SJCRH30 (cell line): Measurements from ENCODE around the gene EGFR. TPM values are rescaled to one million over a fixed set of nuclear protein-coding genes. Genes with fewer than 3 reads are reported as not detected.

Experiments used
- DNase-seq, 2 experiments: peaks; one replicate each; pipeline ENCODE4 v3.0.0-alpha.2; 2015 to 2020
- H3K27ac ChIP-seq: fragments of 250-450 bp; sonication (Bioruptor Pico); 2 replicates; pipeline ENCODE4 v1.5.1; 2020; ENCODE audit warnings: mild to moderate bottlenecking, moderate library complexity
- H3K27me3 ChIP-seq: fragments of 250-450 bp; sonication (Bioruptor Pico); 2 replicates; pipeline ENCODE4 v1.5.1; 2020; ENCODE audit warnings: mild to moderate bottlenecking, moderate library complexity
- H3K36me3 ChIP-seq: fragments of 250-450 bp; sonication (Bioruptor Pico); 2 replicates; pipeline ENCODE4 v1.5.1; 2020; ENCODE audit warnings: mild to moderate bottlenecking, moderate library complexity
- H3K4me1 ChIP-seq: fragments of 250-450 bp; sonication (Bioruptor Pico); 2 replicates; pipeline ENCODE4 v1.5.1; 2020; ENCODE audit warnings: mild to moderate bottlenecking, moderate library complexity
- H3K4me3 ChIP-seq: fragments of 250-450 bp; sonication (Bioruptor Pico); 2 replicates; pipeline ENCODE4 v1.5.1; 2020; ENCODE audit warnings: mild to moderate bottlenecking, moderate library complexity
- H3K9me3 ChIP-seq: fragments of 250-450 bp; sonication (Bioruptor Pico); replicated peaks from 2 replicates; pipeline ENCODE4 v1.5.1; 2020; ENCODE audit warnings: mild to moderate bottlenecking, moderate library complexity
- total RNA-seq: library from RNA; depleted of rRNA; stranded (reverse); fragments of >200 nt; shearing (Covaris generic); gene quantifications from 2 replicates; pipeline ENCODE4 v1.2.3, GENCODE V29; 2014

The EGFR gene
- total RNA-seq, 1 experiment from 2014 or later = 8.3 TPM

- Histone ChIP-seq H3K36me3 (no peaks in the 10 kb centered on the region), H3K4me1 (peaks cover 17% of the 10 kb centered on the region), H3K27ac (no peak overlapping the region), H3K9me3 (no peaks in the 10 kb centered on the region), H3K27me3 (no peaks in the 10 kb centered on the region), H3K4me3 (no peak overlapping the region)
- DNase-seq = no peak
Measured at GRCh38 chr7:55189146-55189766, 170.4 kb downstream of the EGFR start.

- no peak overlapping the region for H3K27ac ChIP-seq
- DNase-seq = no peak
- no peak overlapping the region for H3K4me3 ChIP-seq
- H3K9me3 ChIP-seq = no peaks in the 10 kb centered on the region
- no peaks in the 10 kb centered on the region for H3K27me3 ChIP-seq
- no peaks in the 10 kb centered on the region for H3K36me3 ChIP-seq
- peaks cover 17% of the 10 kb centered on the region for H3K4me1 ChIP-seq
Measured at GRCh38 chr7:55189878-55190436, 171.1 kb downstream of the EGFR start.

- H3K4me1 ChIP-seq = peaks cover 17% of the 10 kb centered on the region
- H3K27ac ChIP-seq = no peak overlapping the region
- H3K36me3 ChIP-seq = no peaks in the 10 kb centered on the region
- no peak overlapping the region for H3K4me3 ChIP-seq
- no peak for DNase-seq
- H3K9me3 ChIP-seq = no peaks in the 10 kb centered on the region
- H3K27me3 ChIP-seq = no peaks in the 10 kb centered on the region
Measured at GRCh38 chr7:55190511-55191160, 171.8 kb downstream of the EGFR start.

DNA sequence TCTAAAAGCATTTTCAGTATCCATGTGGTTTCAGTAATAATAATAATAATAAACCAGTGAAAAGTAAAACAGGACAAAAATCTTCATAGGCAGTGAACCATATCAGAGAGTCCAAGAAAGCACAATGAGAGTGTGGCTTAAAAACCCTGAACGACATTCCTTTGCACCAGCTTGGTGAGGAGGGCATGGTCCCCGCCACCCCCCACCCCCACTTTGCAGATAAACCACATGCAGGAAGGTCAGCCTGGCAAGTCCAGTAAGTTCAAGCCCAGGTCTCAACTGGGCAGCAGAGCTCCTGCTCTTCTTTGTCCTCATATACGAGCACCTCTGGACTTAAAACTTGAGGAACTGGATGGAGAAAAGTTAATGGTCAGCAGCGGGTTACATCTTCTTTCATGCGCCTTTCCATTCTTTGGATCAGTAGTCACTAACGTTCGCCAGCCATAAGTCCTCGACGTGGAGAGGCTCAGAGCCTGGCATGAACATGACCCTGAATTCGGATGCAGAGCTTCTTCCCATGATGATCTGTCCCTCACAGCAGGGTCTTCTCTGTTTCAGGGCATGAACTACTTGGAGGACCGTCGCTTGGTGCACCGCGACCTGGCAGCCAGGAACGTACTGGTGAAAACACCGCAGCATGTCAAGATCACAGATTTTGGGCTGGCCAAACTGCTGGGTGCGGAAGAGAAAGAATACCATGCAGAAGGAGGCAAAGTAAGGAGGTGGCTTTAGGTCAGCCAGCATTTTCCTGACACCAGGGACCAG, 172.5 kb downstream of the EGFR start:
- Histone ChIP-seq H3K9me3 (no peaks in the 10 kb centered on the region), H3K4me3 (no peak overlapping the region), H3K27me3 (no peaks in the 10 kb centered on the region), H3K36me3 (no peaks in the 10 kb centered on the region), H3K27ac (peak overlapping the region; percentile 74), H3K4me1 (peaks cover 17% of the 10 kb centered on the region)
- no peak for DNase-seq

GRCh38 chr7:55191926-55192692, 173.3 kb downstream of the EGFR start:
- Histone ChIP-seq H3K4me1 (peaks cover 17% of the 10 kb centered on the region), H3K36me3 (peaks cover 1% of the 10 kb centered on the region; the same call in 1 of the 2 replicates), H3K27ac (peak overlapping the region; percentile 74), H3K9me3 (no peaks in the 10 kb centered on the region), H3K27me3 (no peaks in the 10 kb centered on the region), H3K4me3 (no peak overlapping the region)
- peak; percentile 80 to 82 for DNase-seq

DNA sequence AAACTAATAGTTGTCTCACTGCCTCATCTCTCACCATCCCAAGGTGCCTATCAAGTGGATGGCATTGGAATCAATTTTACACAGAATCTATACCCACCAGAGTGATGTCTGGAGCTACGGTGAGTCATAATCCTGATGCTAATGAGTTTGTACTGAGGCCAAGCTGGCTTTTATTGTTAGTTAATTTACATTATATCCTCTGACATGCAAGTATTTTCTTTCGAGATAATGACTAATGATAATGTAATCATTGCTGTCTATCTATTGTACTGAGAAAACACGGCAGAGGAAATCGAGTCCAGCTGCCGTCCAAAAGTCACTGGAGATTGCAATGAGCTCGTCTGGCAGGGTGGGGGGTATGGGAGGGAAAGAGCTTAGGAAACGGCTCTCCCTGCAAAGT, 173.9 kb downstream of the EGFR start:
- Histone ChIP-seq H3K4me1 (peaks cover 17% of the 10 kb centered on the region), H3K27ac (peak overlapping the region; percentile 74), H3K9me3 (no peaks in the 10 kb centered on the region), H3K4me3 (no peak overlapping the region), H3K36me3 (peaks cover 2% of the 10 kb centered on the region; the same call in 1 of the 2 replicates), H3K27me3 (no peaks in the 10 kb centered on the region)
- no peak for DNase-seq

- Histone ChIP-seq H3K27me3 (no peaks in the 10 kb centered on the region), H3K9me3 (no peaks in the 10 kb centered on the region), H3K27ac (no peak overlapping the region; the same call in 1 of the 2 replicates), H3K36me3 (peaks cover 2% of the 10 kb centered on the region; the same call in 1 of the 2 replicates), H3K4me3 (no peak overlapping the region), H3K4me1 (peaks cover 17% of the 10 kb centered on the region)
- no peak for DNase-seq
Measured at GRCh38 chr7:55193245-55193644, 174.4 kb downstream of the EGFR start.

DNA sequence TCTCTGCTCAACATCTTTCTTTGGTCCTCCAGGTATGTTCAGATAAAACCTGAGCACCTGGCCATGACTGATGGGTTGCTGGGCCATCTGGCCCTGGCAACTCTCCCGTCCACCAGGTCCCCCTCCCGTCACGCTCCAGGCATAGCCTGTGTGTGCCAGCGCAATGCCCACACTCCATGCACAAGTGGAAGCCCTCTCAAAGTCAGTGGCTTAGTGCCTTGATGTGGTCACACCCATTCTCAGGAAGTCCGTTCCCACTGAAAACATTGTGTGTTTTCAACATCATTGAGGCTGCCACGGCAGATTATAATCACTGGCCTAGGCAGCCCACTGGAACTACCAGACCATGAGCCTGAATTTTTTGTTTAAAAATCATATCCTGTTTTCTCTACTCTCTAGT, 175.7 kb downstream of the EGFR start:
- Histone ChIP-seq H3K27ac (no peak overlapping the region), H3K36me3 (peaks cover 2% of the 10 kb centered on the region; the same call in 1 of the 2 replicates), H3K27me3 (no peaks in the 10 kb centered on the region), H3K4me1 (peaks cover 17% of the 10 kb centered on the region), H3K9me3 (no peaks in the 10 kb centered on the region), H3K4me3 (no peak overlapping the region)
- DNase-seq = no peak

DNA sequence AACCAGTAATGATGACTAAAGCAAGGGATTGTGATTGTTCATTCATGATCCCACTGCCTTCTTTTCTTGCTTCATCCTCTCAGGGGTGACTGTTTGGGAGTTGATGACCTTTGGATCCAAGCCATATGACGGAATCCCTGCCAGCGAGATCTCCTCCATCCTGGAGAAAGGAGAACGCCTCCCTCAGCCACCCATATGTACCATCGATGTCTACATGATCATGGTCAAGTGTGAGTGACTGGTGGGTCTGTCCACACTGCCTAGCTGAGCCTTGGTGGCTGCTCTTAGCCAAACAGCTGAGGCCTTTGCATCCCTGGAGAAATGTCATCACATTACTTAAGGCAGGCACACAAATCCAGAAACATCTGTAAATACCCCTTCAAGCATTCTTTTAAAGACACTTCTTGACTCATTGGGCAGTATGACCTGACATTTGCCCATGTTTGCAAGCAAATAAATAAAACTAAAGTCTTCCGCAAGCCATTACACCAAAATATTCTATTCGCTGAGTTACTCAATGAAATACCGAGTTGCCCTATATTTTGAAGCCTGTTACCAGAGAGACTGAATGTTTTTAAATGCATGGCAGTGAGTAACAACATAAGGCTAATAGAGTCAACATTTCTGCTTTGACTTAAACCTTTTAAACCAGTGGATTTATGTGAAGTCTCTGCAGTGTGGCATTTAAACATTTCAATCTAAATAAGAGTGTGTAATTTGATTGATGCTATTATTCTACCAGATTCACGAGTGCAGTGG, 180.0 kb downstream of the EGFR start:
- Histone ChIP-seq H3K36me3 (peaks cover 9% of the 10 kb centered on the region; the same call in 1 of the 2 replicates), H3K4me1 (no peaks in the 10 kb centered on the region), H3K9me3 (no peaks in the 10 kb centered on the region), H3K27me3 (no peaks in the 10 kb centered on the region), H3K27ac (no peak overlapping the region), H3K4me3 (no peak overlapping the region)
- DNase-seq = no peak

DNA sequence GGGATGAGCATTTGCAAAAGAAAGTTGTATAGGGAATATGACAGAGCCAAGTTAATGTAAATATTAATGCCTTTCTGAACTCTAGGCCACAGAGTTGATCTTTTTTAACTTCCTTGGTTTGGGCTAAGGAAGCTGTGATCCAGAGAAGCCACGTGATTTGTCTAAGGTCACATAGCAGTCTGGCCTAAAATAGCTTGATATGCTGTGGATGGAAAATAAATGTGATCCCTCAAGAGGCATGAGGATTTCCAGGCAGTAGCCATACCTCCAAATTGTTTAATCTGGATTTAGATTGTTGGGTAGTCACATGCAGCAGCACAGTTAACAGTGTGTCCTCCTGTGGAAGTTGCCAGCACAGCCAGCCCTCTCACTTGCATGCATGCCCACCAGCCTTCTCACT, 180.6 kb downstream of the EGFR start:
- Histone ChIP-seq H3K27me3 (no peaks in the 10 kb centered on the region), H3K4me1 (no peaks in the 10 kb centered on the region), H3K36me3 (peaks cover 13% of the 10 kb centered on the region; the same call in 1 of the 2 replicates), H3K27ac (no peak overlapping the region), H3K4me3 (no peak overlapping the region), H3K9me3 (no peaks in the 10 kb centered on the region)
- no peak for DNase-seq

- Histone ChIP-seq H3K27ac (no peak overlapping the region), H3K36me3 (peaks cover 13% of the 10 kb centered on the region; the same call in 1 of the 2 replicates)
- no peak for DNase-seq
Measured at GRCh38 chr7:55200441-55200840, 181.6 kb downstream of the EGFR start.

GRCh38 chr7:55202150-55202913, 183.5 kb downstream of the EGFR start:
- no peak for DNase-seq
- Histone ChIP-seq H3K4me1 (no peaks in the 10 kb centered on the region), H3K9me3 (no peaks in the 10 kb centered on the region), H3K36me3 (peaks cover 11% of the 10 kb centered on the region; the same call in 1 of the 2 replicates), H3K27ac (no peak overlapping the region), H3K4me3 (no peak overlapping the region), H3K27me3 (no peaks in the 10 kb centered on the region)

More at GRCh38 chr7:55200441-55200840, 181.6 kb downstream of the EGFR start:
- Histone ChIP-seq H3K4me3 (no peak overlapping the region), H3K9me3 (no peaks in the 10 kb centered on the region), H3K4me1 (no peaks in the 10 kb centered on the region), H3K27me3 (no peaks in the 10 kb centered on the region)

DNA sequence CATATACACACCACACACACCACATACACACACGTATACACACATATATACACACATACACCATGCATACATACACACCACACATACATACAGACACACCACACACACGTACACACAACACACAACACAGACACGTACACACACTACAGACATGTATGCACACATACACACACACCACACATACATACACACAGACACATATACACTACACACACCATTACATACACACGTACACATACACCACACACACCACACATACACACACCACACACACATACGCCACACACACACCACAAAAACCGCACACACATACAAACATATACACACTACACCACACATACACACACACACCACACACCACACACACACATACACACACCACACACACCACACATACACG, 184.5 kb downstream of the EGFR start:
- Histone ChIP-seq H3K4me3 (no peak overlapping the region), H3K9me3 (no peaks in the 10 kb centered on the region), H3K4me1 (no peaks in the 10 kb centered on the region), H3K27me3 (no peaks in the 10 kb centered on the region), H3K36me3 (peaks cover 11% of the 10 kb centered on the region; the same call in 1 of the 2 replicates), H3K27ac (no peak overlapping the region)
- DNase-seq = no peak
